Choroid plexus epithelial cell (primary cell): ENCODE data around the gene MPHOSPH9.

Source experiments
- DNase-seq: peaks from one replicate; pipeline ENCODE4 v3.0.0-alpha.2; 2010; ENCODE audit warnings: low read depth
- H3K4me3 ChIP-seq: 2 replicates; pipeline ENCODE4 v1.5.1; 2011; ENCODE audit warnings: low read depth, mild to moderate bottlenecking, control low read depth, low read length, moderate library complexity
- TF ChIP-seq, protein P1 (sequence below): conservative IDR thresholded peaks from 2 replicates; pipeline ENCODE4 v1.5.1; 2011; ENCODE audit warnings: low read depth, mild to moderate bottlenecking, control low read depth, inconsistent platforms, low read length, moderate library complexity

The MPHOSPH9 gene

GRCh38 chr12:123233505-123234308 is 766 bp upstream of the MPHOSPH9 start:
- TF ChIP-seq, protein P1, sequence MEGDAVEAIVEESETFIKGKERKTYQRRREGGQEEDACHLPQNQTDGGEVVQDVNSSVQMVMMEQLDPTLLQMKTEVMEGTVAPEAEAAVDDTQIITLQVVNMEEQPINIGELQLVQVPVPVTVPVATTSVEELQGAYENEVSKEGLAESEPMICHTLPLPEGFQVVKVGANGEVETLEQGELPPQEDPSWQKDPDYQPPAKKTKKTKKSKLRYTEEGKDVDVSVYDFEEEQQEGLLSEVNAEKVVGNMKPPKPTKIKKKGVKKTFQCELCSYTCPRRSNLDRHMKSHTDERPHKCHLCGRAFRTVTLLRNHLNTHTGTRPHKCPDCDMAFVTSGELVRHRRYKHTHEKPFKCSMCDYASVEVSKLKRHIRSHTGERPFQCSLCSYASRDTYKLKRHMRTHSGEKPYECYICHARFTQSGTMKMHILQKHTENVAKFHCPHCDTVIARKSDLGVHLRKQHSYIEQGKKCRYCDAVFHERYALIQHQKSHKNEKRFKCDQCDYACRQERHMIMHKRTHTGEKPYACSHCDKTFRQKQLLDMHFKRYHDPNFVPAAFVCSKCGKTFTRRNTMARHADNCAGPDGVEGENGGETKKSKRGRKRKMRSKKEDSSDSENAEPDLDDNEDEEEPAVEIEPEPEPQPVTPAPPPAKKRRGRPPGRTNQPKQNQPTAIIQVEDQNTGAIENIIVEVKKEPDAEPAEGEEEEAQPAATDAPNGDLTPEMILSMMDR: peak; percentile 13
- H3K4me3 ChIP-seq: peak overlapping the region; percentile 98
- DNase-seq: peak; percentile 39

DNA sequence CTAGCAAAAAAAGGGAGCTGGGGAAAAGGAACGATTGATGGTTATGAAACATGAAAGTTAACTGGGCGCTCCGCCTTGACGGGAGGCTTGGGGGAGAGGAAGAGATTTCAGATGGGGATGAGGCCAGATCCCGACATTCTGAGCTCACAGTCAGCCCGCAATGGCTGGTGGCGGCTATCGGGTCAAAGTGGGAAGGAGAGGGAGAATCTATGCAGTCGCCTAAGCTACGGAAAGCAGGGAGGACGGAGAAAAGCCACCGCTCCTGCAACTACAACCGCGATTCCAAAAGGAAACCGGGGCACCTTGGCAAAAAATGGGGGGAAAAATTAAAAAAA is 502 bp downstream of the MPHOSPH9 start:
- peak overlapping the region; percentile 96 for H3K4me3 ChIP-seq
- DNase-seq: no peak
- TF ChIP-seq, protein P1: no peak

- TF ChIP-seq, protein P1: no peak
- no peak for DNase-seq
- peak overlapping the region; percentile 96 for H3K4me3 ChIP-seq
Observed at GRCh38 chr12:123231931-123232330, 1.0 kb downstream of the MPHOSPH9 start.

GRCh38 chr12:123229051-123229450 is 3.9 kb downstream of the MPHOSPH9 start:
- DNase-seq: no peak
- H3K4me3 ChIP-seq: no peak overlapping the region
- TF ChIP-seq, protein P1: no peak

- DNase-seq: no peak
- TF ChIP-seq, protein P1: no peak
- H3K4me3 ChIP-seq: no peak overlapping the region
Observed at GRCh38 chr12:123227581-123228258, 5.2 kb downstream of the MPHOSPH9 start.

- TF ChIP-seq, protein P1: no peak
- DNase-seq: no peak
- no peak overlapping the region for H3K4me3 ChIP-seq
Observed at GRCh38 chr12:123225443-123225842, 7.5 kb downstream of the MPHOSPH9 start.
